GM12878 (cell line): Measurements from ENCODE around the gene PEX12. TPM values are rescaled to one million over a fixed set of nuclear protein-coding genes. Genes with fewer than 3 reads are reported as not detected.

Experiments
- ATAC-seq: fragments of 200-7000 bp; cut with Tn5 transposase; 3 replicates; pipeline ENCODE4 v1.9.1; 2020; ENCODE audit warnings: mild to moderate bottlenecking, moderate library complexity
- BruUV-seq: library from RNA; stranded (reverse); fragments of 400-500 nt; replicated peaks from 2 replicates; lab custom pipeline; 2021; lab: Mats Ljungman, UMichigan
- CTCF ChIA-PET: fragments of 300-600 bp; sonication (Branson Sonifier 250); formaldehyde crosslinking; extraction: SDS; loops from one replicate; lab custom pipeline; 2021; ENCODE audit warnings: inconsistent platforms; lab: Yijun Ruan, JAX
- POLR2A ChIA-PET: fragments of 350-600 bp; formaldehyde crosslinking; extraction: SDS; loops from one replicate; lab custom pipeline; 2021; ENCODE audit warnings: inconsistent platforms; lab: Charles Lee
- RAD21 ChIA-PET: fragments of 300-600 bp; sonication (Branson Sonifier 250); formaldehyde crosslinking; loops from one replicate; lab custom pipeline; 2023; ENCODE audit warnings: antibody characterized with exemption; ENCODE audit not compliant: unreplicated experiment; lab: Charles Lee
- SMC1A ChIA-PET: fragments of 300-600 bp; sonication (Branson Sonifier 250); formaldehyde crosslinking; loops from one replicate; lab custom pipeline; 2023; ENCODE audit not compliant: unreplicated experiment, uncharacterized antibody; lab: Charles Lee
- DNase-seq: peaks from one replicate; pipeline ENCODE4 v3.0.0-alpha.2; 2011; ENCODE audit warnings: low read depth, low spot score
- FAIRE-seq: peaks from 3 replicates; lab custom pipeline; 2011; peaks lifted over from hg19 to GRCh38; lab: Jason Lieb, UNC
- H2AFZ ChIP-seq: 2 replicates; pipeline ENCODE4 v1.6.0; 2011; ENCODE audit warnings: low read depth, low read length, control low read depth; ENCODE audit not compliant: control insufficient read depth
- H3K27ac ChIP-seq: 2 replicates; pipeline ENCODE4 v1.5.1; 2011; ENCODE audit warnings: control low read depth; ENCODE audit not compliant: control insufficient read depth, insufficient read depth
- H3K27me3 ChIP-seq, 2 experiments: replicated peaks in 1 of 2; 2 replicates each; pipeline versions ENCODE4 v1.6.0 to v1.6.1; 2011; ENCODE audit warnings: low read length in 1 of 2; ENCODE audit not compliant: control insufficient read depth in 2 of 2, insufficient read depth in 2 of 2
- H3K36me3 ChIP-seq, 2 experiments: 2 replicates each; pipeline ENCODE4 v1.5.1; 2011; ENCODE audit warnings: low read length in 1 of 2; ENCODE audit not compliant: control insufficient read depth in 2 of 2, insufficient read depth in 2 of 2
- H3K4me1 ChIP-seq: 2 replicates; pipeline ENCODE4 v1.6.1; 2011; ENCODE audit warnings: mild to moderate bottlenecking, low read length, moderate library complexity, mixed read lengths; ENCODE audit not compliant: control insufficient read depth, insufficient read depth
- H3K4me2 ChIP-seq: 2 replicates; pipeline ENCODE4 v1.6.0; 2011; ENCODE audit warnings: control low read depth; ENCODE audit not compliant: control insufficient read depth, insufficient read depth
- H3K4me3 ChIP-seq: fragments of 200-600 bp; sonication (generic); 2 replicates; pipeline ENCODE4 v1.5.1; 2016
- H3K79me2 ChIP-seq: 2 replicates; pipeline ENCODE4 v1.6.0; 2011; ENCODE audit warnings: low read length; ENCODE audit not compliant: control insufficient read depth, insufficient read depth
- H3K9ac ChIP-seq: 2 replicates; pipeline ENCODE4 v1.8.0; 2011; ENCODE audit warnings: low read length, control low read depth, mixed read lengths; ENCODE audit not compliant: control insufficient read depth, insufficient read depth
- H3K9me3 ChIP-seq: replicated peaks from 3 replicates; pipeline ENCODE4 v1.5.1; 2011; ENCODE audit warnings: mild to moderate bottlenecking, low read length; ENCODE audit not compliant: control insufficient read depth, insufficient read depth
- H4K20me1 ChIP-seq: 2 replicates; pipeline ENCODE4 v1.6.0; 2011; ENCODE audit not compliant: control insufficient read depth, insufficient read depth
- CHD4 ChIP-seq: fragments of 200-600 bp; sonication (generic); IDR thresholded peaks from 2 replicates; pipeline ENCODE4 v1.6.1; 2016; ENCODE audit warnings: mild to moderate bottlenecking
- CREM ChIP-seq: IDR thresholded peaks from 2 replicates; pipeline ENCODE4 v1.6.1; 2014; ENCODE audit warnings: antibody characterized with exemption, low read depth
- HDAC2 ChIP-seq: fragments of 200-600 bp; sonication (generic); IDR thresholded peaks from 2 replicates; pipeline ENCODE4 v1.6.1; 2017
- MTA3 ChIP-seq: IDR thresholded peaks from 2 replicates; pipeline ENCODE4 v1.6.1; 2012; ENCODE audit warnings: low read length, inconsistent platforms, borderline replicate concordance
- NR2F1 ChIP-seq: fragments of 450-650 bp; conservative IDR thresholded peaks from 2 replicates; pipeline ENCODE4 v1.6.1; 2017; ENCODE audit warnings: mild to moderate bottlenecking
- PAX8 ChIP-seq: fragments of 450-650 bp; IDR thresholded peaks from 2 replicates; pipeline ENCODE4 v1.6.1; 2017; ENCODE audit warnings: mild to moderate bottlenecking, moderate library complexity
- RAD21 ChIP-seq: IDR thresholded peaks from 2 replicates; pipeline ENCODE4 v1.6.1; 2011; ENCODE audit warnings: mild to moderate bottlenecking, low read depth, low read length, moderate library complexity; ENCODE audit not compliant: insufficient read depth
- TCF3 ChIP-seq: IDR thresholded peaks from 2 replicates; pipeline ENCODE4 v1.6.1; 2012; ENCODE audit warnings: low read depth, mild to moderate bottlenecking, low read length, borderline replicate concordance; ENCODE audit not compliant: insufficient read depth
- ZNF217 ChIP-seq: fragments of 450-650 bp; IDR thresholded peaks from 2 replicates; pipeline ENCODE4 v1.6.1; 2017; ENCODE audit warnings: antibody characterized with exemption, mild to moderate bottlenecking
- ZSCAN29 ChIP-seq: fragments of 450-650 bp; IDR thresholded peaks from 2 replicates; pipeline ENCODE4 v1.6.1; 2017; ENCODE audit warnings: mild to moderate bottlenecking, moderate library complexity
- WGBS: methylation state at CpG from one replicate; pipeline ENCODE4 v1.1.6; 2016; ENCODE audit warnings: low lambda C conversion rate; ENCODE audit not compliant: insufficient replicate concordance, insufficient coverage; ENCODE audit errors: missing lambda C conversion rate; 5-methylcytosine and 5-hydroxymethylcytosine counted together
- in situ Hi-C: fragments of 300-500 bp; cut with MboI; formaldehyde crosslinking; loops from 9 replicates; pipeline ENCODE4 v1.14.3; 2018; ENCODE audit warnings: mixed read lengths
- intact Hi-C: fragments of 100-400 bp; cut with micrococcal nuclease; formaldehyde crosslinking; loops from one replicate; pipeline ENCODE4 v1.14.2; 2022; ENCODE audit not compliant: unreplicated experiment
- polyA plus RNA-seq, 11 experiments: library from polyadenylated mRNA; depleted of rRNA in 4 of 11; unstranded in 6 of 11; stranded (reverse) in 5 of 11; fragments of >200 nt; fragmentation: Nextera tagmentation in 4 of 11; fragmentation: Illumina TruSeq in 1 of 11; extraction: Ambion mirVana in 4 of 11; extraction: Trizol in 1 of 11; gene quantifications; 1 replicate in 1 of 11; 2 replicates in 10 of 11; pipeline versions ENCODE4 v1.2.1 to v1.2.3, GENCODE V29; 2011 to 2016; ENCODE audit warnings: inconsistent platforms in 2 of 11, missing spikeins in 2 of 11, low read depth in 1 of 11
- total RNA-seq, 4 experiments: library from RNA; depleted of rRNA in 3 of 4; stranded (reverse); fragments of >200 nt in 3 of 4; fragmentation: Illumina TruSeq in 1 of 4; extraction: Trizol in 1 of 4; gene quantifications; 2 replicates each; pipeline versions ENCODE4 v1.2.1 to v1.2.3, GENCODE V29; 2013 to 2021
- TF ChIP-seq, protein P1 (sequence below): fragments of 450-650 bp; IDR thresholded peaks from 2 replicates; pipeline ENCODE4 v1.6.1; 2016; ENCODE audit warnings: mild to moderate bottlenecking
- TF ChIP-seq, protein P2 (sequence below): IDR thresholded peaks from 2 replicates; pipeline ENCODE4 v1.6.1; 2011; ENCODE audit warnings: borderline replicate concordance, low read depth, mild to moderate bottlenecking, moderate library complexity, low read length; ENCODE audit not compliant: insufficient read depth, poor library complexity, severe bottlenecking
- TF ChIP-seq, protein P3 (sequence below): fragments of 450-650 bp; IDR thresholded peaks from 2 replicates; pipeline ENCODE4 v1.6.1; 2017; ENCODE audit warnings: borderline replicate concordance
- TF ChIP-seq, protein P4 (sequence below): IDR thresholded peaks from 2 replicates; pipeline ENCODE4 v1.6.1; 2012; ENCODE audit warnings: low read depth, low read length, improper control_type of control experiment

The PEX12 gene
- total and polyA plus RNA-seq, 10 of the 15 experiments (the other 5 are each of a cell fraction or from before 2014, with no cell fraction given) = 2.9 to 15.8 (median 4.6) TPM

DNA sequence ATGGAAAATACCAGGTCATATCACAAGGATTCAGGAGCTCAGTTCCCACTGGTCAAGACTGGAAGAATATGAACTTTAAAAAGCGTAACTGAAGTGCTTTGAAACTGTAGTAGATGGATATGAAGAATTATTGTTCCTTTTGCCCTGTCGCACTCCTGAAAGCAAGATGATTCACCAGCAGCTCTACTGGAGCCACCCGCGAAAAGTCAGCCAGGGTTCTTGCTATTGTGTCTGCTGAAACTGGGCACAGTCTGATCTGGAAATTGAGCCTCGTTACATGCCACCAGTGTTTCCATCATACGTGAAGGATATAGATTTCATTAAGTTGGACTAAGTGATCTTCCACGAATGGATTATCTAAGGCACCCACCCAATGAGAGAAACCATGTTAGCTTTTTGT lies 25.3 kb upstream of the PEX12 start:
- no peak for ATAC-seq
- TF ChIP-seq, protein P1, sequence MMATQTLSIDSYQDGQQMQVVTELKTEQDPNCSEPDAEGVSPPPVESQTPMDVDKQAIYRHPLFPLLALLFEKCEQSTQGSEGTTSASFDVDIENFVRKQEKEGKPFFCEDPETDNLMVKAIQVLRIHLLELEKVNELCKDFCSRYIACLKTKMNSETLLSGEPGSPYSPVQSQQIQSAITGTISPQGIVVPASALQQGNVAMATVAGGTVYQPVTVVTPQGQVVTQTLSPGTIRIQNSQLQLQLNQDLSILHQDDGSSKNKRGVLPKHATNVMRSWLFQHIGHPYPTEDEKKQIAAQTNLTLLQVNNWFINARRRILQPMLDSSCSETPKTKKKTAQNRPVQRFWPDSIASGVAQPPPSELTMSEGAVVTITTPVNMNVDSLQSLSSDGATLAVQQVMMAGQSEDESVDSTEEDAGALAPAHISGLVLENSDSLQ = no peak
- TF ChIP-seq MTA3 (no peak), PAX8 (no peak)
- TF ChIP-seq, all 136 proteins: peak for 0
- SMC1A ChIA-PET = interaction anchor here (1.0 to 1.3 kb wide), 2 partner anchors 9 to 15 kb away, joined by 3 read pairs; no protein-coding TSS in a partner anchor
- Histone ChIP-seq H3K27ac (no peak overlapping the region), H3K4me3 (no peak overlapping the region), H3K4me1 (no peaks in the 10 kb centered on the region), H3K9me3 (no peaks in the 10 kb centered on the region), H4K20me1 (no peaks in the 10 kb centered on the region), H3K9ac (no peak overlapping the region), H3K36me3 (peaks cover 0 to 21% of the 10 kb centered on the region in 2 experiments; a peak in 3 of 4 replicates), H3K27me3 (no peaks in the 10 kb centered on the region), H2AFZ (no peak overlapping the region), H3K79me2 (no peaks in the 10 kb centered on the region), H3K4me2 (no peak overlapping the region)
- intact Hi-C loops = no loop called here
- DNase-seq (no peak), FAIRE-seq (no peak)
- CTCF ChIA-PET = interaction anchor here (4.8 kb wide), 1 partner anchor 9 kb away, joined by 32 read pairs; no protein-coding TSS in a partner anchor
- BruUV-seq = no TSS peak
- in situ Hi-C loops = no loop called here
- RAD21 ChIA-PET = no interaction called here
- WGBS = over 99% methylated on average over 7 of the region's 7 CpGs
- POLR2A ChIA-PET = interaction anchor here (0.9 kb wide), 1 partner anchor 15 kb away, joined by 3 read pairs; no protein-coding TSS in a partner anchor

DNA sequence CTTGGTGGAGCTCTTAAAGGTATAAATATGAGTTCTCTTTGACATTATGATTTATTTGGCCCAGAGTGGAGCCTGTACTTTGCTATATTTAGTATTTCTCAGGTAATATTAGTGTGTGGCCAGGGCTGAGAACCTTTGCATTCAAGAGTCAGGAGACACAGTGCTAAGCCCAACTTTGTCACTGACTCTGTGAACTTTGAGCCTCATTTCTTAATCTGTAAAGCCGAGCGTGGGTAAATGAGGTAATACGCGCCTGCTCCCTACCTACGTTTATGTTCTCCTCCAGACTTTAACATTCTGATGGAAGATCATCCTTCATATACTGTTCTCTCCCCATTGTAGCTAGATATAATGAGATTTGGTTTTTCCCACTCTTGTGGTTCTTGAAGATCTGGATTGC lies 19.2 kb upstream of the PEX12 start:
- ChIA-PET RAD21 (no interaction called here), SMC1A (interaction anchor here (0.5 to 1.4 kb wide), 4 partner anchors 9 to 370 kb away, joined by 3 read pairs; no protein-coding TSS in a partner anchor), CTCF (interaction anchor here (1.4 kb wide), 1 partner anchor 17 kb away, joined by 4 read pairs; no protein-coding TSS in a partner anchor), POLR2A (interaction anchor here (1.0 kb wide), 1 partner anchor 1069 kb away, joined by 3 read pairs; no protein-coding TSS in a partner anchor)
- 80% methylated on average over 5 of the region's 5 CpGs for WGBS
- Histone ChIP-seq H2AFZ (no peak overlapping the region), H3K27ac (no peak overlapping the region), H4K20me1 (no peaks in the 10 kb centered on the region), H3K27me3 (no peaks in the 10 kb centered on the region), H3K79me2 (peaks cover 2% of the 10 kb centered on the region), H3K9me3 (no peaks in the 10 kb centered on the region), H3K36me3 (peaks cover 5 to 22% of the 10 kb centered on the region in 2 experiments), H3K4me1 (no peaks in the 10 kb centered on the region), H3K9ac (no peak overlapping the region), H3K4me3 (no peak overlapping the region), H3K4me2 (no peak overlapping the region)
- FAIRE-seq (no peak), ATAC-seq (no peak), DNase-seq (no peak)
- in situ Hi-C loops = no loop called here
- no TSS peak for BruUV-seq
- intact Hi-C loops = no loop called here
- TF ChIP-seq TCF3 (no peak), ZNF217 (no peak), CHD4 (no peak), NR2F1 (no peak), CREM (no peak), RAD21 (no peak), HDAC2 (no peak), ZSCAN29 (no peak)
- TF ChIP-seq, protein P2, sequence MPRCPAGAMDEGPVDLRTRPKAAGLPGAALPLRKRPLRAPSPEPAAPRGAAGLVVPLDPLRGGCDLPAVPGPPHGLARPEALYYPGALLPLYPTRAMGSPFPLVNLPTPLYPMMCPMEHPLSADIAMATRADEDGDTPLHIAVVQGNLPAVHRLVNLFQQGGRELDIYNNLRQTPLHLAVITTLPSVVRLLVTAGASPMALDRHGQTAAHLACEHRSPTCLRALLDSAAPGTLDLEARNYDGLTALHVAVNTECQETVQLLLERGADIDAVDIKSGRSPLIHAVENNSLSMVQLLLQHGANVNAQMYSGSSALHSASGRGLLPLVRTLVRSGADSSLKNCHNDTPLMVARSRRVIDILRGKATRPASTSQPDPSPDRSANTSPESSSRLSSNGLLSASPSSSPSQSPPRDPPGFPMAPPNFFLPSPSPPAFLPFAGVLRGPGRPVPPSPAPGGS = no peak
- TF ChIP-seq, protein P3, sequence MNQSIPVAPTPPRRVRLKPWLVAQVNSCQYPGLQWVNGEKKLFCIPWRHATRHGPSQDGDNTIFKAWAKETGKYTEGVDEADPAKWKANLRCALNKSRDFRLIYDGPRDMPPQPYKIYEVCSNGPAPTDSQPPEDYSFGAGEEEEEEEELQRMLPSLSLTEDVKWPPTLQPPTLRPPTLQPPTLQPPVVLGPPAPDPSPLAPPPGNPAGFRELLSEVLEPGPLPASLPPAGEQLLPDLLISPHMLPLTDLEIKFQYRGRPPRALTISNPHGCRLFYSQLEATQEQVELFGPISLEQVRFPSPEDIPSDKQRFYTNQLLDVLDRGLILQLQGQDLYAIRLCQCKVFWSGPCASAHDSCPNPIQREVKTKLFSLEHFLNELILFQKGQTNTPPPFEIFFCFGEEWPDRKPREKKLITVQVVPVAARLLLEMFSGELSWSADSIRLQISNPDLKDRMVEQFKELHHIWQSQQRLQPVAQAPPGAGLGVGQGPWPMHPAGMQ = no peak
- TF ChIP-seq, protein P4, sequence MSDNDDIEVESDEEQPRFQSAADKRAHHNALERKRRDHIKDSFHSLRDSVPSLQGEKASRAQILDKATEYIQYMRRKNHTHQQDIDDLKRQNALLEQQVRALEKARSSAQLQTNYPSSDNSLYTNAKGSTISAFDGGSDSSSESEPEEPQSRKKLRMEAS = no peak
